Karpas-422 (cell line): Measurements from ENCODE around the gene C19orf53. TPM values are rescaled to one million over a fixed set of nuclear protein-coding genes. Genes with fewer than 3 reads are reported as not detected.
"Not testable (repeated sequence)": the region's sequence is repeated elsewhere in the genome, so short reads cannot be mapped to it uniquely, and the experiment has no call there.

Experiments
- DNase-seq: peaks from one replicate; pipeline ENCODE4 v3.0.0-alpha.2; 2015
- H2AFZ ChIP-seq: fragments of 200-600 bp; sonication (generic); 2 replicates; pipeline ENCODE4 v1.6.1; 2014; ENCODE audit warnings: antibody characterized with exemption, low read length, mixed read lengths
- H3K27ac ChIP-seq: fragments of 200-600 bp; sonication (generic); 2 replicates; pipeline ENCODE4 v1.5.1; 2014; ENCODE audit warnings: mild to moderate bottlenecking, low read length, moderate library complexity
- H3K27me3 ChIP-seq: fragments of 200-600 bp; sonication (generic); 2 replicates; pipeline ENCODE4 v1.6.1; 2014; ENCODE audit warnings: low read length, mixed read lengths
- H3K36me3 ChIP-seq: fragments of 200-600 bp; sonication (generic); 2 replicates; pipeline ENCODE4 v1.6.1; 2014; ENCODE audit warnings: low read length, mixed read lengths; ENCODE audit not compliant: insufficient read depth
- H3K4me1 ChIP-seq: fragments of 200-600 bp; sonication (generic); 2 replicates; pipeline ENCODE4 v1.6.1; 2014; ENCODE audit warnings: mild to moderate bottlenecking, low read length, mixed read lengths
- H3K4me2 ChIP-seq: fragments of 200-600 bp; sonication (generic); 2 replicates; pipeline ENCODE4 v1.6.1; 2014; ENCODE audit warnings: low read length, low read depth, mild to moderate bottlenecking; ENCODE audit not compliant: poor library complexity, severe bottlenecking
- H3K4me3 ChIP-seq: fragments of 200-600 bp; sonication (generic); 2 replicates; pipeline ENCODE4 v1.5.1; 2014; ENCODE audit warnings: mild to moderate bottlenecking, antibody characterized with exemption, low read length, mixed read lengths
- H3K79me2 ChIP-seq: fragments of 200-600 bp; sonication (generic); 2 replicates; pipeline ENCODE4 v1.6.1; 2014; ENCODE audit warnings: mild to moderate bottlenecking, low read length, mixed read lengths
- H3K9ac ChIP-seq: fragments of 200-600 bp; sonication (generic); 2 replicates; pipeline ENCODE4 v1.6.0; 2014; ENCODE audit warnings: low read length
- H3K9me2 ChIP-seq: fragments of 200-600 bp; sonication (generic), shearing (Covaris generic); replicated peaks from 2 replicates; pipeline ENCODE4 v1.6.0; 2014; ENCODE audit warnings: mild to moderate bottlenecking, low read length, moderate library complexity; ENCODE audit not compliant: insufficient read depth
- H3K9me3 ChIP-seq: fragments of 300-700, 200-600 bp; sonication (generic); 2 replicates; pipeline ENCODE4 v1.6.1; 2014; ENCODE audit warnings: low read length, mixed read lengths
- H4K20me1 ChIP-seq: fragments of 200-600 bp; sonication (generic); 2 replicates; pipeline ENCODE4 v1.6.1; 2014; ENCODE audit warnings: mild to moderate bottlenecking, antibody characterized with exemption, low read length, low read depth; ENCODE audit not compliant: insufficient read depth
- total RNA-seq: library from RNA; depleted of rRNA; stranded (reverse); fragments of >200 nt; shearing (Covaris generic); gene quantifications from 2 replicates; pipeline ENCODE4 v1.2.3, GENCODE V29; 2014; ENCODE audit warnings: low replicate concordance

C19orf53 gene
- total RNA-seq, 1 experiment from 2014 or later, result 117 TPM

GRCh38 chr19:13765395-13766094 is 8.7 kb upstream of the C19orf53 start:
- Histone ChIP-seq H3K4me2 (peak overlapping the region; percentile 56), H3K9me2 (no peaks in the 10 kb centered on the region), H3K9ac (peak overlapping the region; percentile 63), H3K27me3 (no peaks in the 10 kb centered on the region), H2AFZ (no peak overlapping the region), H4K20me1 (no peaks in the 10 kb centered on the region), H3K79me2 (peaks cover 23% of the 10 kb centered on the region), H3K4me3 (peak overlapping the region; percentile 69), H3K4me1 (peaks cover 10% of the 10 kb centered on the region), H3K36me3 (0 out of 2 replicates have a peak, but pooled peaks cover 2% of the 10 kb centered on the region), H3K27ac (no peak overlapping the region), H3K9me3 (no peaks in the 10 kb centered on the region)
- DNase-seq, result no peak

GRCh38 chr19:13766095-13766481 is 8.2 kb upstream of the C19orf53 start:
- H3K4me1 ChIP-seq, result peaks cover 10% of the 10 kb centered on the region
- no peaks in the 10 kb centered on the region for H3K27me3 ChIP-seq
- DNase-seq, result no peak
- no peak overlapping the region for H3K9ac ChIP-seq
- peaks cover 23% of the 10 kb centered on the region for H3K79me2 ChIP-seq
- H4K20me1 ChIP-seq, result no peaks in the 10 kb centered on the region
- no peak overlapping the region for H3K4me2 ChIP-seq
- H3K36me3 ChIP-seq, result 0 out of 2 replicates have a peak, but pooled peaks cover 2% of the 10 kb centered on the region
- H3K27ac ChIP-seq, result no peak overlapping the region
- no peaks in the 10 kb centered on the region for H3K9me3 ChIP-seq
- no peaks in the 10 kb centered on the region for H3K9me2 ChIP-seq
- H3K4me3 ChIP-seq, result no peak overlapping the region
- H2AFZ ChIP-seq, result no peak overlapping the region

- no peaks in the 10 kb centered on the region for H3K27me3 ChIP-seq
- H3K9ac ChIP-seq, result no peak overlapping the region
- peaks cover 10% of the 10 kb centered on the region for H3K4me1 ChIP-seq
- H3K4me2 ChIP-seq, result no peak overlapping the region
- no peak overlapping the region for H2AFZ ChIP-seq
- no peaks in the 10 kb centered on the region for H3K9me3 ChIP-seq
- H3K79me2 ChIP-seq, result peaks cover 23% of the 10 kb centered on the region
- no peak for DNase-seq
- 0 out of 2 replicates have a peak, but pooled peaks cover 2% of the 10 kb centered on the region for H3K36me3 ChIP-seq
- no peaks in the 10 kb centered on the region for H4K20me1 ChIP-seq
- H3K4me3 ChIP-seq, result no peak overlapping the region
- no peak overlapping the region for H3K27ac ChIP-seq
- H3K9me2 ChIP-seq, result no peaks in the 10 kb centered on the region
These were observed 5.7 kb upstream of the C19orf53 start for GRCh38 chr19:13768510-13768909.

GRCh38 chr19:13770013-13770635 is 4.1 kb upstream of the C19orf53 start:
- peaks cover 22% of the 10 kb centered on the region for H3K79me2 ChIP-seq
- no peak overlapping the region for H3K27ac ChIP-seq
- DNase-seq, result no peak
- no peaks in the 10 kb centered on the region for H3K9me2 ChIP-seq
- no peak overlapping the region for H2AFZ ChIP-seq
- no peaks in the 10 kb centered on the region for H3K27me3 ChIP-seq
- H3K4me1 ChIP-seq, result peaks cover 11% of the 10 kb centered on the region
- peaks cover 6% of the 10 kb centered on the region; the same call in 1 of the 2 replicates for H4K20me1 ChIP-seq
- H3K9me3 ChIP-seq, result no peaks in the 10 kb centered on the region
- H3K9ac ChIP-seq, result no peak overlapping the region
- no peak overlapping the region for H3K4me3 ChIP-seq
- H3K36me3 ChIP-seq, result 0 out of 2 replicates have a peak, but pooled peaks cover 2% of the 10 kb centered on the region
- no peak overlapping the region for H3K4me2 ChIP-seq

GRCh38 chr19:13778398-13778797 is 4.1 kb downstream of the C19orf53 start:
- Histone ChIP-seq H3K4me3 (no peak overlapping the region), H3K9me2 (no peaks in the 10 kb centered on the region), H3K4me1 (peaks cover 16% of the 10 kb centered on the region), H3K79me2 (peaks cover 22% of the 10 kb centered on the region), H3K4me2 (no peak overlapping the region), H2AFZ (no peak overlapping the region), H3K9me3 (no peaks in the 10 kb centered on the region), H3K9ac (no peak overlapping the region), H3K36me3 (0 out of 2 replicates have a peak, but pooled peaks cover 8% of the 10 kb centered on the region), H3K27ac (no peak overlapping the region), H3K27me3 (no peaks in the 10 kb centered on the region), H4K20me1 (peaks cover 10% of the 10 kb centered on the region; the same call in 1 of the 2 replicates)
- DNase-seq, result no peak

- 0 out of 2 replicates have a peak, but pooled peaks cover 8% of the 10 kb centered on the region for H3K36me3 ChIP-seq
- no peak overlapping the region for H3K9ac ChIP-seq
- no peaks in the 10 kb centered on the region for H3K9me3 ChIP-seq
- H3K79me2 ChIP-seq, result peaks cover 22% of the 10 kb centered on the region
- H3K9me2 ChIP-seq, result no peaks in the 10 kb centered on the region
- DNase-seq, result no peak
- H3K4me1 ChIP-seq, result peaks cover 19% of the 10 kb centered on the region
- peaks cover 10% of the 10 kb centered on the region; the same call in 1 of the 2 replicates for H4K20me1 ChIP-seq
- no peak overlapping the region for H2AFZ ChIP-seq
- no peak overlapping the region for H3K27ac ChIP-seq
- no peak overlapping the region for H3K4me3 ChIP-seq
- H3K4me2 ChIP-seq, result no peak overlapping the region
- H3K27me3 ChIP-seq, result no peaks in the 10 kb centered on the region
These were observed 4.6 kb downstream of the C19orf53 start for GRCh38 chr19:13778847-13779246.

- H3K4me1 ChIP-seq, result peaks cover 26% of the 10 kb centered on the region
- H3K9me2 ChIP-seq, H3K27me3 ChIP-seq, H4K20me1 ChIP-seq, H2AFZ ChIP-seq, H3K36me3 ChIP-seq, H3K4me2 ChIP-seq, H3K4me3 ChIP-seq, H3K9ac ChIP-seq, H3K27ac ChIP-seq, H3K9me3 ChIP-seq, DNase-seq: not testable (repeated sequence)
- H3K79me2 ChIP-seq, result peaks cover 17% of the 10 kb centered on the region
These were observed 5.5 kb downstream of the C19orf53 start for GRCh38 chr19:13779794-13780193.

GRCh38 chr19:13781547-13781946 is 7.3 kb downstream of the C19orf53 start:
- Histone ChIP-seq H3K36me3 (0 out of 2 replicates have a peak, but pooled peaks cover 8% of the 10 kb centered on the region), H3K4me1 (peaks cover 22% of the 10 kb centered on the region), H3K9ac (no peak overlapping the region), H2AFZ (no peak overlapping the region), H3K27ac (no peak overlapping the region), H3K4me2 (no peak overlapping the region), H3K4me3 (no peak overlapping the region), H3K9me3 (no peaks in the 10 kb centered on the region), H3K79me2 (peaks cover 2% of the 10 kb centered on the region), H3K27me3 (no peaks in the 10 kb centered on the region), H4K20me1 (no peaks in the 10 kb centered on the region), H3K9me2 (no peaks in the 10 kb centered on the region)
- DNase-seq, result no peak
